GM21619 (cell line): Measurements from ENCODE around the gene MLF2.
"Not testable (repeated sequence)": the region's sequence is repeated elsewhere in the genome, so short reads cannot be mapped to it uniquely, and the experiment has no call there.

Source experiments
- ATAC-seq: cut with Tn5 transposase; IDR thresholded peaks from one replicate; pipeline ENCODE4 v1.9.1; 2021; ENCODE audit not compliant: unreplicated experiment

MLF2 gene

DNA sequence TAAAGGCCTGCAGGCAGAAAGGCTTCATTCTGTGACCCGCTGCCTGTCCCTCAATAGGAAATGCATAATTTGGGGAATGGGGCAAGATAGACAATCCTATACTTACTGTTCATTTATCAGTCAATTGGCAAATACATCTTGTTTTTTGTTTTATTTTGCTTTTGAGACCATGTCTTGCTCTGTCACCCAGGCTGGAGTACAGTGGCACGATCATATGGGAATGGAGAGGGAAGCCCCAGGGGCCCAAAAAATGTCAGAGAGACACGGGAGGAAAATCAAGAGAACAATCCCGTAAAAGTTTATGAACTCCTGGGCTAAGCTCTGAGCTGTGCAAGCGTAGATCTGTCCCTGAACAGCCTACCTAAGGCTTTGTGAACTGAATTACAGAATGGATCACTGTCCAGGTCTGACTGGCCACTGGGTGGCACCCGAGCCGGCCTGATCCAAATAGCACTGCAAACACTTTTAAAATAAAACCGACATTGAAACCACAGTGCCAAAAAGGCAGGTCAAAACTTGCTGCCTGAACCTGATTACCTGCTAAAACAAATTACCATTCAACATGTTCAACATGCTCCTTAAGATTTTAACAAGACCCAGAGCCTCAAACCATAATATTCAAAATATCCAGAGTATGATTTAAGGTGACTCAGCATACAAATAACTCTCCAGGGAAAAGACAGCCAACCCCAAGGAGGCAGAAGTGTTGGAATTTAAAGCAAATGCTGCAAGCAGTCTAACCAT, 17.3 kb downstream of the MLF2 start:
- ATAC-seq = no peak

DNA sequence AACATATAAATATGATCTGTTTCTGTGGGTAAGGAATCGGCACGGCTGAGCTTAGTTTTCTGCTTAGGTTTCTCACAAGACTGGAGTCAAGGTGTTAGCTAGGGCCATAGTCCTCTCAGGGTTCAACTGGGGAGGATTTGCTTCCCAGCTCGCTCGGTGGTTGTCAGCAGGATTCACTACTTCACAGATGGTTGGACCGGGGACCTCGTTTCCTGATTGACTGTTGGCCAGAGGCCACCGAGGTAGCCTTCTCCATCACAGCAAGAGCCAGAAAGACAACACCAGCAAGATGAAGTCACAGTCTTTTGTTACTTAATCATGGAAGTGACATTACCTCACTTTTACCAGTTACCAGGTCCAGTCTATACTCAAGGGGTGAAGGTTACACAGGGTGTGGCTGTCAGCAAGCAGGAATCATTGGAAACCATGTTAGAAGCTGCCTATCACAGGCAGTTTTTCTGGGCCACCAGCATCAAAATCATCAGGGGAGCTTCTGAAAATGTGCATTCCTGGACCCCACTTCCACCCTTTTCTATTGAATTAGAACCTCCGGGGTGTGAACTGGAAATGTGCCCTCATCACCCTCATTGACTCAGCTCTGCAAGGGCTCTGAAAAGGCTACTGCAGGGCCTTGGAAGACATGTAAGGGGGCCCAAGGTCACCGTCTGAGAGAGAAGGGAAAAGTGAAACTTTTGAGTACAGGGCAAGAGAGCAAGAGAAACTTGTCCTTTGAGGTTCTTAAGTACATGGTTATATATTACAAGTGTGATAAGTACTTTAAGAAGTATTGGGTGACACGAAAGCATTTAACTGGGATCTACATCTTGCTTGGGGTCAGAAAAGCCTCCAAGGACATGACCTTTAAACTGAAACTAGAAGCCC, 18.2 kb downstream of the MLF2 start:
- no peak for ATAC-seq

DNA sequence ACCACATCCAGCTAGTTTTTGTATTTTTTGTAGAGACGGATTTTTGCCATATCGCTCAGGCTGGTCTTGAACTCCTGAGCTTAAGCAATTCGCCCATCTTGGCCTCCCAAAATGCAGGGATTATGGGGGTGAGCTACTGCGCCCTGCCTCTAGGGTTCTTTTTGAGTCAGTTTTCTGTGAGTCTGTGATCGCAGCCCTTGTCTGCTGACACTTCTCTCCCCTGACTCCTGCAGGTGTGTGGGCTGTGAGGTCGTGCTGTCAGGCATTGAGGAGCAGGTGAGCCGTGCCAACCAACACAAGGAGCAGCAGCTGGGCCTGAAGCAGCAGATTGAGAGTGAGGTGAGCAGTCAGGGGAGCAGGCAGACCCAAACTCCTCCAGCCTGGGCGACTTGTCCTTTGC, 22.8 kb downstream of the MLF2 start:
- no peak for ATAC-seq

DNA sequence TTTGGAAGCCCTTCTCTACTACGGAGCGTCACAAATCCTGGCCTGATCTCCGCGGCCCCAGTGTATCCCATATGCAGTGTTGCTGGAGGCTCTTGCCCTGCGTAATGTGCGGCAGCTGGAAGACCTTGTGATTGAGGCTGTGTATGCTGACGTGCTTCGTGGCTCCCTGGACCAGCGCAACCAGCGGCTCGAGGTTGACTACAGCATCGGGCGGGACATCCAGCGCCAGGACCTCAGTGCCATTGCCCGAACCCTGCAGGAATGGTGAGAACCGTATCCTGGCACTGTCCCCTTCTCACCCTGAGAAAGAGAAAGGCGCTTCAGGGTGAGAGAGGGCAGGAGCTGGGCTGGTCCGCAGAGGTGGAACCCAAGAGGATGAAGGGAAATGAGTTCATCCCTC, 23.8 kb downstream of the MLF2 start:
- ATAC-seq = no peak

DNA sequence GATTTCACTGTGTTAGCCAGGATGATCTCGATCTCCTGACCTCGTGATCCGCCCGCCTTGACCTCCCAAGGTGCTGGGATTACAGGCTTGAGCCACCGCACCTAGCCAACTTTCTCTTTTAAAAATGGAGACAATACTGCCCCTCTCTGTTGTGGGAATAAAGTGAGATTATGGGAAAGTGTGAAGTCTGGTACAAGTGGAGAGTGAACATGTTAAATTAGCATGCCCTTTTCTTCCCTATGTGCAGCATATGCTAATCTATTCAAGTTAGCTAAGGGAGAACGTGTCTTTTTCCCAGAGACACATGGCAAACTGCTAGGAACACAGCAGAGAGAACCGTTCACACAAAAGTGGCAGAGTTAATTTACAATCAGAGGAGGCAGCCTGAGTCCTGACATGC, 27.6 kb downstream of the MLF2 start:
- ATAC-seq = no peak

DNA sequence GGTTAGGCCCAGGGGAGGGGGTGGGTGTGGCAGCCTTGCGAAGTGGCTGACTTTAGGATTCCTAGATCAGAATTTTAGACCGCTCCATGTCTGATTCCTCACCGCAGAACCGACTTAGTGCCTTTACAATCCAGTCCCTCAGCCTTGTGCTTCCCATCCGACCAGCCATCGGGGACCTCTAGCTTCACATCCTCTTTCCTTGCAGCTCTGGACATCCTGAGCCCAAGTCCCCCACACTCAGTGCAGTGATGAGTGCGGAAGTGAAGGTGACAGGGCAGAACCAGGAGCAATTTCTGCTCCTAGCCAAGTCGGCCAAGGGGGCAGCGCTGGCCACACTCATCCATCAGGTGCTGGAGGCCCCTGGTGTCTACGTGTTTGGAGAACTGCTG, 28.5 kb downstream of the MLF2 start:
- no peak for ATAC-seq

DNA sequence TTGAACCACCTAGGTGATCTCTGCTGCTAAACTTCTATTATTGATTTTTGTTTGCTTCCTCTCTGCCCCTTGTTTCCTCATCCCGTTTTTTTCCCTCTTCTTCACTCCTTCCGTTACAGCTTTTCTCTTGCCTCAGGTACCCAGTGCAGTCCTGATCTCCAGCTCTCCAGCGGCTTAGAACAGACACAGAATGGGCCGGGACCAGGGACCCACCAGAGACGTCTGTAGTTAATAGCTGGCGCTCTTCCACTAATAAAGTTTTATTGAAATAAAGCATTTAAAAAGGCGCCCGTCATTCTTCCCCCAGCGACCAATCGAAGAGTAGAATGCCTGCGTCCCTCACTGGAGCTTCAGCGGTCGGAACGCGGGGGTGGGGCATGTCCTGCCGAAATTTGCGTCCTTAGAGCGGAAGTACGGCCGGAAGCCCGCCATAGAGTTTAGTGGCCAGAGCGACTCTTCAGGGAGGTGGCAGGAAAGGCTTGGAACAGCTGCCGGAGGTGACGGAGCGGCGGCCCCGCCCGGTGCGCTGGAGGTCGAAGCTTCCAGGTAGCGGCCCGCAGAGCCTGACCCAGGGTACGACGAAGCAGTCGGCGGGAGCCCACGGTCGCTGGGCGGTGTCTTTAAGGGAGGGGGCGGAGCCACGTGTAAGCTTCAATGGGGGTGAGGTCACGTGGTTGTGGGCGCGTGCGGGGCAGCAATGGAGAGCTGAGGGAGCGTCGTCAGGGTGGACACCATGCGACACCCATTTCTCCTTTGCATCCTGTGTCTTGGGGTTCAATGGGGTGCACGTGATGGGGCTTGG, 29.1 kb downstream of the MLF2 start, which contains the start of gene COPS7A:
Gene COPS7A, plus strand, starts transcription at position 440 of the 802 bp plus-strand sequence. CDS start 611 bp downstream, outside the sequence.
- ATAC-seq = peak; percentile 90

DNA sequence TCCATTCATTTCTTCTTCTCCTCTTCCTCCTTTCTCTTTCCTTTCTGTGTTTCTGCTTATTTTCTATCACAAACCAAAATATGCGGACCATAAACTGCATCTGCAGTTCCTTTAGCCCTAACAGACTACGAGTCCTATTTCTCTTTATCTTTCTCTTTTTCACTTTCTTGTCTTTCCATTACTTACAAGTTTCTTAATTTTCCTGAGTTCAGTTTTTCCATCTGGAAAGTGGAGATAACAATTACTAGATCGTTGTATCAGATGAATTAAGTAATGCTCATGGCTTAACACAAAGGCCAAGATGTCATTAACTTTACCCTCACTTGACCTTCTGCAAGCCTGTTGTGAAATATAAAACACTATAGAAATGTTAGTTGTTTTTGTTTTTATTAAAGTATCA, 30.1 kb downstream of the MLF2 start:
- ATAC-seq = no peak

DNA sequence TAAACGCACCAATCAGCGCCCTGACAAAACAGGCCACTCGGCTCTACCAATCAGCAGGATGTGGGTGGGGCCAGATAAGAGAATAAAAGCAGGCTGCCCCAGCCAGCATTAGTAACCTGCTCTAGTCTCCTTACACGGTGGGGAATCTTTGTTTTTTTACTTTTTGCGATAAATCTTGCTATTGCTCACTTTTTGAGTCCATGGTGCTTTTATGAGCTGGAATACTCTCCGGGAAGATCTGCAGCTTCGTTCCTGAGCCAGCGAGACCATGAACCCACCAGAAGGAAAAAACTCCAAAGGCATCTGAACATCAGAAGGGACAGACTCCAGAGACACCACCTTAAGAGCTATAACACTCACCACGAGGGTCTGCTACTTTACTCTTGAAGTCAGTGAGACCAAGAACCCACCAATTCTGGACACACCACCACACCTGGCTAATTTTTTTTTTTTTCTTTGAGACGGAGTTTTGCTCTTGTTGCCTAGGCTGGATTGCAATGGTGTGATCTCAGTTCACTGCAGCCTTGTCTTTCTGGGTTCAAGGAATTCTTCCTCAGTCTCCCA, 36.0 kb downstream of the MLF2 start:
- ATAC-seq = no peak

DNA sequence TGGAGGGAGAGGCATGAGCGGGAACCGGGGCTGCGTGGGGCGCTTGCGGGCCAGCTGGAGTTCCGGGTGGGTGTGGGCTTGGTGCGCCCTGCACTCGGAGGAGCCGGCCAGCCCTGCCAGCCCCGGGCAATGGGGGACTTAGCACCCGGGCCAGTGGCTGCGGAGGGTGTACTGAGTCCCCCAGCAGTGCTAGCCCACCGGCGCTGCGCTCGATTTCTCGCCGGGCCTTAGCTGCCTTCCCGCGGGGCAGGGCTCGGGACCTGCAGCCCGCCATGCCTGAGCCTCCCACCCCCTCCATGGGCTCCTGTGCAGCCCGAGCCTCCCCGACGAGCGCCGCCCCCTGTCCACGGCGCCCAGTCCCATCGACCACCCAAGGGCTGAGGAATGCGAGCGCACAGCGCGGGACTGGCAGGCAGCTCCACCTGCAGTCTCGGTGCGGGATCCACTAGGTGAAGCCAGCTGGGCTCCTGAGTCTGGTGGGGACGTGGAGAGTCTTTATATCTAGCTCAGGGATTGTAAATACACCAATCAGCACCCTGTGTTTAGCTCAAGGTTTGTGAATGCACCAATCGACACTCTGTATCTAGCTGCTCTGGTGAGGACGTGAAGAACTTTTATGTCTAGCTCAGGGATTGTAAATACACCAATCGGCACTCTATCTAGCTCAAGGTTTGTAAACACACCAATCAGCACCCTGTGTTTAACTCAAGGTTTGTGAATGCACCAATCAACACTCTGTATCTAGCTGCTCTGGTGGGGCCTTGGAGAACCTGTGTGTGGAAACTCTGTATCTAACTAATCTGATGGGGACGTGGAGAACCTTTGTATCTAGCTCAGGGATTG, 36.7 kb downstream of the MLF2 start:
- ATAC-seq = not testable (repeated sequence)

DNA sequence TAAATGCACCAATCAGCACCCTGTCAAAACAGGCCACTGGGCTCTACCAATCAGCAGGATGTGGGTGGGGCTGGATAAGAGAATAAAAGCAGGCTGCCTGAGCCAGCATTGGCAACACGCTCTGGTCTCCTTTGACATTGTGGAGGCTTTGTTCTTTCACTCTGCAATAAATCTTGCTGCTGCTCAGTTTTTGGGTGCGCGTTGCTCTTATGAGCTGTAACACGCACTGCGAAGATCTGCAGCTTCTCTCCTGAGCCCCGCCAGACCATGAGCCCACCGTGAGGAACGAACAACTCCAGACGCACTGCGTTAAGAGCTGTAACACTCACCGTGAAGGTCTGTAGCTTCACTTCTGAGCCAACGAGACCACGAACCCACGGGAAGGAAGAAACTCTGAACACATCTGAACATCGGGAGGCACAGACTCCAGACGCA, 44.0 kb downstream of the MLF2 start:
- ATAC-seq = no peak

DNA sequence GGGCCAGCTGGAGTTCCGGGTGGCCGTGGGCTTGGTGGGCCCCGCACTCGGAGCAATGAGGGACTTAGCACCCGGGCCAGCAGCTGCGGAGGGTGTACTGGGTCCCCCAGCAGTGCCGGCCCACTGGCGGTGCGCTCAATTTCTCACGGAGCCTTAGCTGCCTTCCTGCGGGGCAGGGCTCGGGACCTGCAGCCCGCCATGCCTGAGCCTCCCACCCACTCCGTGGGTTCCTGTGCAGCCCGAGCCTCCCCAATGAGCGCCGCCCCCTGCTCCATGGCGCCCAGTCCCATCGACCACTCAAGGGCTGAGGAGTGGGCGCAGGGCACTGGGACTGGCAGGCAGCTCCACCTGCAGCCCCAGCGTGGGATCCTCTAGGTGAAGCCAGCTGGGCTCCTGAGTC, 44.6 kb downstream of the MLF2 start:
- not testable (repeated sequence) for ATAC-seq

DNA sequence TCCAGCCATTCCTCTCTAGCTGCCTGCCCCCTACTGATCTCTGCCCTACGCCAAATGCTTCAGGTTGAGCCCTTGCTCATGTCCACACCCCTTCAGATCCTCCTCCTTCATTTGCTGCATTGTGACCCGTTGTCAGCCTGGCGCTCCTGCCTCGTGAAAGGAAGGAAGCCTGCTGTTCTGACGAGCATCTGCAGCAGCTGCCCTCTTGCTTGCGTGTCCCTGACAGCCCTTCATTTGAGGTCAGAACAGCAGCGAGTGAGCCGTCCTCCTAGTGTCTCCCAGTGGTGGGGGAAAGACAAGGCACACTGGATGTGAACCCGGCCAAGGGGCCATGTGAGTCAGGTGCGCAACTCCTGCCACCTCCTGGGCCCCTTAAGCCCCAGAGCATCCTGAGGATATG, 49.3 kb downstream of the MLF2 start:
- ATAC-seq = no peak

DNA sequence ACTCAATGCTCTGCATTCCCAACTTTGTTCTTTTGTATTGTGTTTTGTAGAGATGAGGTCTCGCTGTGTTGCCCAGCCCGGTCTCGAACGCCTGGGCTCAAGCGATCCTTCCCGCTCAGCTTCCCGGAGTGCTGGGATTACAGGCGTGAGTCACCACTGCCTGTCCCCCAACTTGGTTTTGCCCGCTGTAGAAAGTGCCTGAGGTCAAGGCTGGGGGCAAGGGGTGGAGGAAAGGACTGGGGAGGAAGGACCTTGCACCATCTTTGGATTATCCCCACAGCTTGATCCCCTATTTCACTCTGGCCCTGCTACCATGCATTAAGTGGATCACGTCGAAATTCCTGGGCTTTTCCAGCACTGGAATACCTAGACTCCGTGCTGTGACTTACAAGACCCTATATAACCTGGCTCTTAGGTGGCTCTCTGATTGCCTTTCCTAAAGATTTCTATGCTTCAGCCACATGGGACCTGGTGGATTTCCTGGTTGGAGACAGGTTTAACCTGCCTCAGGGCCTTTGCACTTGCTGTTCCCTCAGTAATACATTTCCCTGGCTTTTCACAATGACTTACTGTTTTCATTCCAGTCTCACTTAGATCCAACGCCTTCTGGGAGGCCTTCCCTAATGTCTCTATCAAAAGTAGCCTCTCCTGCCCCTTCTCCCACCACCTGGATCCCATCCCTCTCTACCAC, 51.7 kb downstream of the MLF2 start:
- ATAC-seq = no peak

DNA sequence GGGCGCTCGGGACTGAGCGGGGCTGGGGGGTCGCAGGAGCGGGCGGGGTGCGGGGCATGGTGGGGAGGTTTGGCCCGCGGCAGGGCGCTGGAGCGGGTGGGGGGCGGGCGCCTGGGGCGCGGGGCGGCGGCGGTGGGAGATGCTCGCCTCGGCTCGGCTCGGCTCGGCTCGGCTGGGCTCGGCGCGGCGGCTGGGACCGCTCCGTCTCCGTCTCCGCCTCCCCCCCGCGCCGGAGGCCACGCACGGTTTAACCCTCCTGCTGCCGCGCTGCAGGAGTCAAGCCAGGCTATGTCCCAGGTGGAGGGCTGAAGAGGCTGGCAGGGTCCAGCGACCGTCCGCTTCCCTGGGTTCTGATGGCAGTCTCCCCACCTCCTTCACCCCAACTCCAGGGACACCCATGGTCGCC, 52.3 kb downstream of the MLF2 start, which contains the start of gene PIANP:
Gene PIANP, minus strand, starts transcription at position 170 of the 406 bp plus-strand sequence. CDS start 2,754 bp downstream, outside the sequence.
- no peak for ATAC-seq

DNA sequence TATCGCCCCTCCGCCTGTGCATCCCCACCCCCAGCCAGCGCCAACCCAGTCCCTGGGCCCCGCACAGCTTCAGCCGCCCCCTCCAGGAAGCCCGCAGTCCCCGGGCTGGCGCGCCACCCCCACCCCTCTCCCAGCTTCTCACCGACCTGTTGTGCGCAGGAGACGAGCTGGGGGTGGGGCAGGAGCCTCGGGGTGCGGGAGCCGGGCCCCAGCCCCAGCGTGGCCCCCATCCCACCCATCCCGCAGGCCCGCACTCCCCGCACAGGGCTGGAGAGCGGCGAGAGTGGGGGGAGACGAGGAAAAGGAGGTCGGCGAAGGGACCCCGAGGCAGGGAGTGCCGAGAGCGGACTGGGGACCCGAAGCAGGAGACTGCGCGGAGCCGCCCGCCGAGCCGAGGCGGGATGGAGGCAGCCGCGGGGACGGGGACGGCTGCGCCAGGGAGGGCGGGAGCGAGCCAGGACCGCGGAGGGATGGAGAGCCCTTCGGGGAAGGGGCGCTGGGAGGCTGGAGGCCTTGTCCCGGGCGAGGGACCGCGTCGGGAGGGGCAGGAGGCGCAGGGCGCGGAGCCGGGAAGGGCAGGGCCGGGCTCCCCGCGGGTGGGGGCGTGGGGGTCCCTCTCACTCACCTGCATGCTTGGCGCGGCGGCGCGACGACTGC, 52.8 kb downstream of the MLF2 start:
- no peak for ATAC-seq

DNA sequence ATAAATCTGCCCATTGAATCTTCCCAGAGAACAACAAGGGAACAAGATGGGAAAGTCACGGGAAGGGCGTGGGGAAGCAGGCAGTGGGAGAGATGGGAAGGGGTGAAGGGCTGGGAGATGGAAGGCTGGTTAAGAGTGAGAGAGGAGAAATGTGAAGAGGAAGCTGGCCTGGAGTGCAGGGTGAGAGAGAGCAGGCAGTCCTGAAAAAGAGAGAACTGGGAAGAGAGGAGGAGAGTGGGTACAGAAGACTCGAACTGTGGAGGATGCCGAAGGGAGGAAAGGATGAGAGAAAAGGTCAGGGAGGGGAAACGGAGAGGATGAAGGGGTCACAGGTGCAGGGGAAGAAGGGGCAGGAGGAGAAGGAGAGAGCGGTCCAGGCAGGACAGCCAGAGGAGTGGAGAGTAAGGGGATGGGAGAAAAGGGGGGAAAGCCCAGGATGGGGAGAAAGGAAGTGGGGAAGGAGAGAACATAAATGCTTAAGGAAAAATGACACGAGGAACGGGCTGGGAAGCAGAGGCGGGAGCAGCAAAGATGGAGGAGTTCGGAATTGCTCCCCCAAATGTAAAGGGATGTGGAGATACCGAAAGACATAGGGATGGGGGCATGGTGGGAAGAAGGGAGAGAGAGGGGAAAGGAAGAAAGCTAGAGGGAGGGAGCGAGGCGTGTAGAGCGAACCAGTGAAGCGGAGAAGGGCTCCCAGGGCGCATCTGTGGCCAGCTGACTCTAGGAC, 53.5 kb downstream of the MLF2 start:
- ATAC-seq = no peak

DNA sequence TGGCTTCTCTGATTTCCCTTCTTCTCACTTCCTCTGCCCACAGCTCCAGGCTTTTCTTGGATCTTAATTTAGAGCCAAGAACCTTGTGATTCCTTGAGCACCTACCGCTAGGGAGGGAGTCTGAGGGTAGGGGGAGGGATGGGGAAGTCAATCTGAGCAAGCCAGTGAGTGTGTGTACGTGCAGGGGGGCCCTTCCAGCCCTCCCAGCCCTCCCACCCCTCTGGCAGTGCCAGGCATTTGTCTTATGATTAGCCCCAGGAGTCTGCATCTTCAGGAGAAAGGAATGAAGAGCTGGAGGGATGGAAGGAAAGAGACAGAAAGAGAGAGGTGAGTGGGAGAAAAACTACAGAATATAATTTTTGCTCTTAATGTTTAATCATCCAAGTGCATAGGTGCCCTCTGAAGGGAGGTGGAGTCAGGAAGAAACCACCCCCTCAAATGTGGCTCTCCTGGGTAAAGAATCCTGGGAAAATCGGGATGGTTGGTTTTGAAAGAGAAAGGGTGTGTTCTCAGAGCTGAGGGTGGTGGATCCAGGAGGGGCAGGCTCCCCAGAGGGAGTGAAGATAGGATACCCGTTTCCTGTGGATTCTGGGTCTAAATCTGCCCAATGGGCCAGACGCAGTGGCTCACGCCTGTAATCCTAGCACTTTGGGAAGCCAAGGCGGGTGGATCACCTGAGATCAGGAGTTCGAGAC, 54.4 kb downstream of the MLF2 start:
- no peak for ATAC-seq
